ENCODE results near the gene CRIM1.

DNA sequence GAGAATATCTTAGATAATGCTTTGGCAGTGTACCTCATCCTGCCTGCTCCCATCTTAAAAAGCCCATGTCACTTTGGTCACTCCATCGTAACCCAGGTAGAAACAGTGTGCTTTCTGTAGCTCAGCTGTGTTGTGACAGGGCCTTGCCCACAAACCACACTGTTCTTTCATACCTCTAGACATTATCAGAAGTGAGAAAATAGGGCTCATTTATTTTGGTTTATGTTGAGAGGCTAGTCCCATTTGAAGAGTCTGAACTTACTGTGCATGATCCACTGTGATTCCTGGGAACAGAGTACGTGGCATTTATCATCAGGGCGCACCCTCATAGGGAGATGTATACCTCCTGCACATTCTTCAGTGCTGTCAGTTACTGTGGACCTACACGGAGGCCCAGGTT is 172.7 kb downstream of the CRIM1 start:
- TF ChIP-seq TAF1 (IDR thresholded peaks at IDR 0.05; ENCODE audit: borderline replicate concordance, insufficient read depth, low read length): no peak
- TF ChIP-seq POLR2AphosphoS5 (IDR thresholded peaks at IDR 0.05; ENCODE audit: low read depth, low read length): no peak
- no peak for TF ChIP-seq SIN3A (IDR thresholded peaks at IDR 0.05; ENCODE audit: borderline replicate concordance, insufficient read depth, low read length)
- TF ChIP-seq, protein P1, sequence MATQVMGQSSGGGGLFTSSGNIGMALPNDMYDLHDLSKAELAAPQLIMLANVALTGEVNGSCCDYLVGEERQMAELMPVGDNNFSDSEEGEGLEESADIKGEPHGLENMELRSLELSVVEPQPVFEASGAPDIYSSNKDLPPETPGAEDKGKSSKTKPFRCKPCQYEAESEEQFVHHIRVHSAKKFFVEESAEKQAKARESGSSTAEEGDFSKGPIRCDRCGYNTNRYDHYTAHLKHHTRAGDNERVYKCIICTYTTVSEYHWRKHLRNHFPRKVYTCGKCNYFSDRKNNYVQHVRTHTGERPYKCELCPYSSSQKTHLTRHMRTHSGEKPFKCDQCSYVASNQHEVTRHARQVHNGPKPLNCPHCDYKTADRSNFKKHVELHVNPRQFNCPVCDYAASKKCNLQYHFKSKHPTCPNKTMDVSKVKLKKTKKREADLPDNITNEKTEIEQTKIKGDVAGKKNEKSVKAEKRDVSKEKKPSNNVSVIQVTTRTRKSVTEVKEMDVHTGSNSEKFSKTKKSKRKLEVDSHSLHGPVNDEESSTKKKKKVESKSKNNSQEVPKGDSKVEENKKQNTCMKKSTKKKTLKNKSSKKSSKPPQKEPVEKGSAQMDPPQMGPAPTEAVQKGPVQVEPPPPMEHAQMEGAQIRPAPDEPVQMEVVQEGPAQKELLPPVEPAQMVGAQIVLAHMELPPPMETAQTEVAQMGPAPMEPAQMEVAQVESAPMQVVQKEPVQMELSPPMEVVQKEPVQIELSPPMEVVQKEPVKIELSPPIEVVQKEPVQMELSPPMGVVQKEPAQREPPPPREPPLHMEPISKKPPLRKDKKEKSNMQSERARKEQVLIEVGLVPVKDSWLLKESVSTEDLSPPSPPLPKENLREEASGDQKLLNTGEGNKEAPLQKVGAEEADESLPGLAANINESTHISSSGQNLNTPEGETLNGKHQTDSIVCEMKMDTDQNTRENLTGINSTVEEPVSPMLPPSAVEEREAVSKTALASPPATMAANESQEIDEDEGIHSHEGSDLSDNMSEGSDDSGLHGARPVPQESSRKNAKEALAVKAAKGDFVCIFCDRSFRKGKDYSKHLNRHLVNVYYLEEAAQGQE (IDR thresholded peaks at IDR 0.05; ENCODE audit: insufficient read depth in 1 of 2, low read depth in 2 of 2, low read length in 2 of 2): no peak
- no peak for TF ChIP-seq FOXP2 (optimal IDR thresholded peaks at IDR 0.05; ENCODE audit: borderline replicate concordance, extremely low read depth, extremely low read length, insufficient read depth)
